Ectodermal cell (in vitro differentiated cells): ENCODE results near the gene TMEM205.
"Not testable (repeated sequence)": the region's sequence is repeated elsewhere in the genome, so short reads cannot be mapped to it uniquely, and the experiment has no call there.

Experiments used
- H3K27ac ChIP-seq: 2 replicates; pipeline ENCODE4 v1.7.0; 2013; ENCODE audit warnings: mild to moderate bottlenecking, low read depth, low read length; ENCODE audit not compliant: insufficient read depth, poor library complexity, severe bottlenecking
- H3K27me3 ChIP-seq: 2 replicates; pipeline ENCODE4 v1.7.0; 2013; ENCODE audit warnings: mild to moderate bottlenecking, low read length; ENCODE audit not compliant: insufficient read depth, control insufficient read depth, poor library complexity, severe bottlenecking
- H3K36me3 ChIP-seq: one replicate; pipeline ENCODE4 v1.7.0; 2013; ENCODE audit warnings: low read length; ENCODE audit not compliant: control insufficient read depth, insufficient read depth
- H3K4me1 ChIP-seq: one replicate; pipeline ENCODE4 v1.7.0; 2013; ENCODE audit warnings: low read length; ENCODE audit not compliant: control insufficient read depth, insufficient read depth
- H3K4me3 ChIP-seq: 2 replicates; pipeline ENCODE4 v1.7.0; 2013; ENCODE audit warnings: low read depth, low read length, control low read depth; ENCODE audit not compliant: insufficient read depth
- H3K9me3 ChIP-seq: 2 replicates; pipeline ENCODE4 v1.7.0; 2013; ENCODE audit warnings: mild to moderate bottlenecking, low read length, moderate library complexity; ENCODE audit not compliant: control insufficient read depth
- WGBS, 2 experiments: methylation state at CpG; one replicate each; pipeline ENCODE4 v1.1.7; 2013; ENCODE audit warnings: missing lambda C conversion rate in 2 of 2; 5-methylcytosine and 5-hydroxymethylcytosine counted together

TMEM205 gene

GRCh38 chr19:11379857-11380350, 33.8 kb upstream of the TMEM205 start:
- WGBS, 2 experiments, result 92 to 93% methylated on average over 7 of the region's 7 CpGs
- Histone ChIP-seq H3K36me3 (no peaks in the 10 kb centered on the region), H3K9me3 (no peaks in the 10 kb centered on the region), H3K4me3 (no peak overlapping the region), H3K27me3 (peaks cover 27% of the 10 kb centered on the region), H3K27ac (no peak overlapping the region), H3K4me1 (peaks cover 12% of the 10 kb centered on the region)

GRCh38 chr19:11379269-11379845, 33.3 kb upstream of the TMEM205 start:
- H3K36me3 ChIP-seq, H3K27ac ChIP-seq: not testable (repeated sequence)
- 92% methylated on average over 14 of the region's 14 CpGs for WGBS, 2 experiments

GRCh38 chr19:11378319-11379189, 32.5 kb upstream of the TMEM205 start:
- Histone ChIP-seq H3K27ac (no peak overlapping the region), H3K36me3 (no peaks in the 10 kb centered on the region), H3K4me3 (no peak overlapping the region), H3K9me3 (no peaks in the 10 kb centered on the region), H3K4me1 (peaks cover 11% of the 10 kb centered on the region), H3K27me3 (peaks cover 19% of the 10 kb centered on the region)
- WGBS, 2 experiments, result 61 to 71% methylated on average over 8 of the region's 8 CpGs

More at GRCh38 chr19:11379269-11379845, 33.3 kb upstream of the TMEM205 start:
- Histone ChIP-seq H3K4me1 (peaks cover 12% of the 10 kb centered on the region), H3K27me3 (peaks cover 27% of the 10 kb centered on the region)
- H3K9me3 ChIP-seq, H3K4me3 ChIP-seq: not testable (repeated sequence)

GRCh38 chr19:11377756-11378155, 31.7 kb upstream of the TMEM205 start:
- no peak overlapping the region for H3K27ac ChIP-seq
- no peaks in the 10 kb centered on the region for H3K36me3 ChIP-seq
- H3K27me3 ChIP-seq, result peaks cover 11% of the 10 kb centered on the region
- H3K9me3 ChIP-seq, result no peaks in the 10 kb centered on the region
- H3K4me3 ChIP-seq, result no peak overlapping the region
- WGBS, 2 experiments, result 95 to 96% methylated on average over 3 of the region's 3 CpGs
- peaks cover 18% of the 10 kb centered on the region for H3K4me1 ChIP-seq

- H3K4me3 ChIP-seq, result no peak overlapping the region
- no peak overlapping the region for H3K27ac ChIP-seq
- peaks cover 18% of the 10 kb centered on the region for H3K4me1 ChIP-seq
- H3K36me3 ChIP-seq, result no peaks in the 10 kb centered on the region
- H3K9me3 ChIP-seq, result no peaks in the 10 kb centered on the region
- H3K27me3 ChIP-seq, result peaks cover 6% of the 10 kb centered on the region
Measured at GRCh38 chr19:11377237-11377636, 31.2 kb upstream of the TMEM205 start.

GRCh38 chr19:11375143-11375948, 29.3 kb upstream of the TMEM205 start:
- no peaks in the 10 kb centered on the region for H3K9me3 ChIP-seq
- no peaks in the 10 kb centered on the region for H3K36me3 ChIP-seq
- peak overlapping the region; percentile 47 for H3K27ac ChIP-seq
- no peaks in the 10 kb centered on the region for H3K27me3 ChIP-seq
- WGBS, 2 experiments, result 43% methylated on average over 27 of the region's 27 CpGs
- peak overlapping the region; percentile 76 for H3K4me3 ChIP-seq
- H3K4me1 ChIP-seq, result peaks cover 18% of the 10 kb centered on the region

- peak within 1 kb of the TSS; percentile 76 for H3K4me3 ChIP-seq
- H3K36me3 ChIP-seq, result no peaks in the 10 kb centered on the region
- H3K27me3 ChIP-seq, result no peaks in the 10 kb centered on the region
- H3K27ac ChIP-seq, result peak within 1 kb of the TSS; percentile 79
- peaks cover 18% of the 10 kb centered on the region for H3K4me1 ChIP-seq
- WGBS, 2 experiments, result 0% methylated on average over 44 of the region's 44 CpGs
- H3K9me3 ChIP-seq, result no peaks in the 10 kb centered on the region
Measured at GRCh38 chr19:11374433-11375142, 28.5 kb upstream of the TMEM205 start, which contains the start of gene SWSAP1. SWSAP1 (plus strand) TSS chr19:11374666; CDS start chr19:11374681, 15 bp downstream.

- H3K9me3 ChIP-seq, result no peaks in the 10 kb centered on the region
- H3K36me3 ChIP-seq, result no peaks in the 10 kb centered on the region
- H3K4me3 ChIP-seq, result peak overlapping the region; percentile 76
- peaks cover 18% of the 10 kb centered on the region for H3K4me1 ChIP-seq
- 76 to 78% methylated on average over 11 of the region's 11 CpGs for WGBS, 2 experiments
- no peaks in the 10 kb centered on the region for H3K27me3 ChIP-seq
- peak overlapping the region; percentile 79 for H3K27ac ChIP-seq
Measured at GRCh38 chr19:11373885-11374432, 27.9 kb upstream of the TMEM205 start.

- Histone ChIP-seq H3K36me3 (no peaks in the 10 kb centered on the region), H3K27me3 (no peaks in the 10 kb centered on the region), H3K9me3 (no peaks in the 10 kb centered on the region), H3K27ac (peak overlapping the region; percentile 79), H3K4me1 (peaks cover 18% of the 10 kb centered on the region), H3K4me3 (peak overlapping the region; percentile 76)
- 52 to 57% methylated on average over 10 of the region's 10 CpGs for WGBS, 2 experiments
Measured at GRCh38 chr19:11373166-11373884, 27.3 kb upstream of the TMEM205 start.
